NCI-H2227 (cell line): Measurements from ENCODE around the gene FBXO44.
"Not testable (repeated sequence)": the region's sequence is repeated elsewhere in the genome, so short reads cannot be mapped to it uniquely, and the experiment has no call there.

Experiments
- DNase-seq: peaks from one replicate; lab custom pipeline; 2025; ENCODE audit not compliant: unreplicated experiment; lab: John Stamatoyannopoulos, UW

The FBXO44 gene, protein sequence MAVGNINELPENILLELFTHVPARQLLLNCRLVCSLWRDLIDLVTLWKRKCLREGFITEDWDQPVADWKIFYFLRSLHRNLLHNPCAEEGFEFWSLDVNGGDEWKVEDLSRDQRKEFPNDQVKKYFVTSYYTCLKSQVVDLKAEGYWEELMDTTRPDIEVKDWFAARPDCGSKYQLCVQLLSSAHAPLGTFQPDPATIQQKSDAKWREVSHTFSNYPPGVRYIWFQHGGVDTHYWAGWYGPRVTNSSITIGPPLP

DNA sequence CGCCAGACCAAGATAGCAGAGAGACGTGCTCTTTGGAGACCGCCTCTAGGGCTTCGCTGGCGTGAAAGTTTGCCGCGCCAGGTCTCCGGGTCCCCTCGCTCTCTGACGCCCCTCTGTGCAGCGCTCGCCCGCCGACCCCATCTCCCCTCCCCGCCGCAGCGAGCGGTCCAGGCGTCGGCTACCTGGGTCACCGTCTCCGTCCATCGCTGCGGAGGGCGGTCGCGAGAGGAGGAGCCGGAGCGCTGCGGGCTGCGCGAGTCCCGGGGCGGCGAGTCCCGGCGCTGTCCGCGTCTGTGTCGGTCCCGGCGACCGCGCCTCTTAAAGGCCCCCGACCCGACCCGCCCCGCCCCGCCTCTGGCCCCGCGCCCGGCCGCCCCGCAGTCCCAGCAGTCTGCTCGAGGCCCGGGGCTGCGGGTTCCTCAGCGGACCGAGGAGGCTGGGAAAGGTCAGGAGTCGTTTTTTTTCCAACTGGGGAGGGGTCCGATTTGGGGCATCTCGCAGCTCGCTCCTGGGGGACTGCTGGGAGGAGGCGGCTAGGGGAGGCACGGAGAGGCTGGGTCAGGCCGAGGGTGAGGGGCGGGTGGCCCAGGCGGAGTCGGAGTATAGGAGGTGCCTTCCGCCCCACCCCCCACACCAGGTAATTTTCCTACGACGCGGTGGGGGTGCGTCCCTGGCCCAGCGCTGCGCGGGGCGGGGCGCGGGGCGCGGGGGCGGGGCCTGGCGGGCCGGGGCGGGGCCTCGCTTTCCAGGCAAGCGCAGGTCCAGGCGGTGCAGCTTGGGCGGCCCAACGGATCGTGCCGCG lies at the start of gene FBXO44, which contains the start of gene FBXO2:
Gene FBXO44, plus strand, starts transcription at position 741 of the 802 bp plus-strand sequence. CDS start 959 bp downstream, outside the sequence.
Gene FBXO2, minus strand, starts transcription at position 293 of the 802 bp plus-strand sequence. Its CDS starts 89 bp downstream, at position 204.
- DNase-seq = peak; percentile 66

DNA sequence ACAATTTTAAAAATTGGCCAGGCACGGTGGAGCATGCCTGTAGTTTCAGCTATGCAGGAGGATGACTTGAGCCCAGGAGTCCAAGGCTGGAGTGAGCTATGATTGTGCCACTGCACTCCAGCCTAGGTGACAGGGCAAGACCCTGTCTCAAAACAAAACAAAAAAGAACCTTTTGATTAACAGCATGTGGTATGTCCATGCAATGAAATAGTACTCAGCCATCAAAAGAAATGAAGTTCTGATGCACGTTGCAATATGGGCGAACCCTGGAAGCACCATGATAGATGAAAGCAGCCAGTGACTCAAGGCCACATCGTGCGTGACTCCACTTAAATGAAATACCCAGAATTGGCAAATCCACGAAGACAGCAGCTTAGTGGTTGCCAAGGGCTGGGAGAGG lies 47.9 kb upstream of the FBXO44 start:
- no peak for DNase-seq

DNA sequence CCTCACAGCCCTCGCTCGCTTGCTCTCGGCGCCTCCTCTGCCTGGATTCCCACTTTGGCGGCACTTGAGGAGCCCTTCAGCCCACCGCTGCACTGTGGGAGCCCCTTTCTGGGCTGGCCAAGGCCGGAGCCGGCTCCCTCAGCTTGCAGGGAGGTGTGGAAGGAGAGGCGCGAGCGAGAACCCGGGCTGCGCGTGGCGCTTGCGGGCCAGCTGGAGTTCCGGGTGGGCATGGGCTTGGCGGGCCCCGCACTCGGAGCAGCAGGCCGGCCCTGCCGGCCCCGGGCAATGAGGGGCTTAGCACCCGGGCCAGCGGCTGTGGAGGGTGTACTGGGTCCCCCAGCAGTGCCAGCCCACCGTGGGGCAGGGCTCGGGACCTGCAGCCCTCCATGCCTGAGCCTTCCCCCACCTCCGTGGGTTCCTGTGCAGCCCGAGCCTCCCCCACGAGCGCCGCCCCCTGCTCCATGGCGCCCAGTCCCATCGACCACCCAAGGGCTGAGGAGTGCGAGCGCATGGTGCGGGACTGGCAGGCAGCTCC lies 46.0 kb upstream of the FBXO44 start:
- DNase-seq = not testable (repeated sequence)

DNA sequence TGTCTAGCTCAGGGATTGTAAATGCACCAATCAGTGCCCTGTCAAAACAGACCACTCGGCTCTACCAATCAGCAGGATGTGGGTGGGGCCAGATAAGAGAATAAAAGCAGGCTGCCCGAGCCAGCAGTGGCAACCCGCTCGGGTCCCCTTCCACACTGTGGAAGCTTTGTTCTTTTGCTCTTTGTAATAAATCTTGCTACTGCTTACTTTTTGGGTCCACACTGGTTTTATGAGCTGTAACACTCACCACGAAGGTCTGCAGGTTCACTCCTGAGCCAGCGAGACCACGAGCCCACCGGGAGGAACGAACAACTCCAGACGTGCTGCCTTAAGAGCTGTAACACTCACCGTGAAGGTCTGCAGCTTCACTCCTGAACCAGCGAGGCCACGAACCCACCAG lies 45.3 kb upstream of the FBXO44 start:
- DNase-seq = not testable (repeated sequence)

DNA sequence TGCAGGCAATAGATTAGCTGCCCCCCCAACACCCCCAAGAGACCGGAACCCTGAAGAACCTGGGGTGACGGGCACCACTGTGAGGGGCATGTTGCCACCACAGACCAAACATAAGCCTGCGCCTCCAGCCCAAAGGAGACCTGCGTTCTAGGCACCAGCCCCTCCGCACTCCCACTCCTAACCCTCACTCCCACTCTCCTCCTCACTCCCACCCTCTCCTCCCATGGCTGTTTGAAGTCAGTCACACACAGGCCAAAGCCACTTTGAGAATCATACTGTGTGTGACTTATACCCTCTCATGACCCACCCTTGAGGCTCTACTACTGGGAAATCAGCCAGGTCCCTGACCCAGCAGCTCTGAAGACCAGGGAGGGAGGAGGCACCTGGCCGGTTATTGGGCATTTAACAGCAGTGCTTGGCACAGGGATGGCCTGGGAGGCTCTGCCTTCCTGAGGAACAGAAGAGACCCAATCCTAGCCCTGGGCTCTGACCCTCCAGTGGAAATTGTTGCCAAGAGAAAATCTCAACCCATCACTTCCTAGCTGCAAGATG lies 44.0 kb upstream of the FBXO44 start:
- DNase-seq = no peak

DNA sequence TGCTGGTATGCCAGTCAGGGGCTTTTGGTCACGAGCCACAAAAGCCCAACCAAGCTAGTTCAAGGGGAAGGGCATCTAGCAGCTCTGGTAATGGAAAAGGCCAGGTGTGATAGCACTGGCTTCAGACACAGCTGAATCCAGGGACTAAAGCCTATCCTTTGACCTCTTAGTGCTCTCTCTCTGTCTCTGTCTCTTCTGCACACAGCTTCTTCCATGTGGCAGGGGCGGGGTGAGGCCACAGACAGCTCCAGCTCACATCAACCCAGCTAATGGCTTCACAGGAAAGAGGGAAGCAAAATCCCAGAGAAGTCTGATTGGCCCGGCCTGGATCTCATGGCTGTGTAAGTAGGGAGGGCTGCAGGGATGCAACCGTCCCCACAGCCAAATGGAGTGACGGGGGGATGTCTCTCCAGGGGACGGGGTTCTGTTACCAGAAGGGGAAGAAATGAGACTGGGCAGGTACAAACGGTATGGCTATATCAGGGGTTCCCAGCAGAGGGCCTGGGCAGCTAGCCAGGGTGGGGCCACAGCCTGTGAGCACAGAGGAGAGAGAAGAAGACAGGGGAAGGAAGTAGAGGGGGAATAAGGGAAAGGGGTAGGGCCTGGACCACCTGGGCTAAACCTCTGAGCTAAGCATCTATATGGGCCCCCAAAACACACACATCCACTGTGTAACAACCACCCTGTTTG lies 42.9 kb upstream of the FBXO44 start:
- DNase-seq = no peak

DNA sequence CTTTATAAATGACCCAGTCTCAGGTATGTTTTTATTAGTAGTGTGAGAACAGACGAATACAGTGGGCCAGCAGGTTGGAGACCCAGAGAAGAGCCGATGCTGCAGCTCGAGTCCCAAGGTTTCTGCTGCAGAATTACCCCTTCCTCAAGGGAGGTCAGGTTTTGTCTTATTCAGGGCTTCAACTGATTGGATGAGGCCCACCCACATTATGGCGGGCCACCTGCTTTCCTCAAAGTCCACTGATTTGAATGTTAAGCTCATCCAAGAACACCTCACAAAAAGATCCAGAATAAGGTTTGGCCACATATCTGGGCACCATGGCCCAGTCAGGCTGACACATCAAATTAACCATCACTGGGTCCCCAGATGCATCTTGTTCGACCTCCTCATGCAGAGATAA lies 41.3 kb upstream of the FBXO44 start:
- DNase-seq = no peak

DNA sequence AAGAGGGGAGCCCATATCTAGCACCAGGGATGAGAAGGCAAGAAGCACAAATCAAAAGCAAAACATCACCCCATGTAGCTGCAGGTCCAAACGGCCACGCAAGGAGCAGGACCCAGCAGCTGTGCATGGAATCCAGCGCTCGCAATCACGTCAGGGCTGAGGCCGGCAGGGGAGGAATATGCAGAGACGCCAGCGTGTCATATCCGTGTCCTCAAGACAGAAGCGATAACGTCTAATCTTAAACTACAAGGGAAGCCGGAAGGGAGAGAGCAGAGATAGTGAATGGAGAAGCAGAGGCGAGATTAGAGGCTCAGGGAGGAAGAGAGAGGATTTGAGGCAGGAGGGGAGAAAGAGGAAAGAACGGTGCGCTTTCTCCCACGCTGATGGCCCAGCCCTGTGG lies 39.6 kb upstream of the FBXO44 start:
- peak; percentile 33 for DNase-seq

DNA sequence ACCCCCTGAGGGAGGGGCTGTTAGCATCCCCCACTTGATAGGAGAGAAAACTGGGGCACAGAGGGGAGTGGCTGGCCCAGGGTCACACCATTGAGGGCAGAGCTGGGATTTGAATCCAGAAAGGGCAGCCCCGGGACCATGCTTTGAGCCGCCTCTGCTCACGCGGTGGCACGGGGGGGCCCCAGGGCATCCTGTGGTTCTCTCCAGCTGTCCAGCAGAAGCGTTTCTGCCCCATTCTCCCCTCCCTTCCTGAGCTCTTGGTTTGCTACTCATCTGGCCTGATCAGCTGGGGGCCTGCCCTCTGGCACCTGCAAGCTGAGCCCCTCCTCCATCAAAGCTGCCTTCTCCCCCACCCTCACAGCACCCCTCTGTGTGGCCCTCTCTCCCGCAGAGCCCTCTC lies 37.9 kb upstream of the FBXO44 start:
- DNase-seq = no peak

DNA sequence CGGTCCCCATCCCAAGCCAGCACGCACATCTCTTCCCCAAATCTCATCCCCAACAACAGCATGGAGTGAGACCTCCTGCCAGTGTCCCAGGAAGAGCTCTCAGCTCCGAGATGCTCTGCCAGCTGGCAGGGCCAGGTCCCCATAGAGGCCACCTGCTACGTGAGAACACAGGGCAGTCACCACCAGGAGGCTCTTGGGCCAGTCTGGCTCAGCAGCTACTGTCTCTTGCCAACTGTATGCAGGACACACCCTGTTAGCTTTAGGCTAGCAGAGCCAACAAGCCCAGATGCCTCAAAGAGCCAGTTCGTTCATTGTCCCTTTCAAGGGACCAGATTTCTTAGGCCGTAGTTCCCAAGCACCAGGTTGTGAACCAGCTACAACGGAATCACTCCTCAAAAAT lies 37.4 kb upstream of the FBXO44 start:
- no peak for DNase-seq

DNA sequence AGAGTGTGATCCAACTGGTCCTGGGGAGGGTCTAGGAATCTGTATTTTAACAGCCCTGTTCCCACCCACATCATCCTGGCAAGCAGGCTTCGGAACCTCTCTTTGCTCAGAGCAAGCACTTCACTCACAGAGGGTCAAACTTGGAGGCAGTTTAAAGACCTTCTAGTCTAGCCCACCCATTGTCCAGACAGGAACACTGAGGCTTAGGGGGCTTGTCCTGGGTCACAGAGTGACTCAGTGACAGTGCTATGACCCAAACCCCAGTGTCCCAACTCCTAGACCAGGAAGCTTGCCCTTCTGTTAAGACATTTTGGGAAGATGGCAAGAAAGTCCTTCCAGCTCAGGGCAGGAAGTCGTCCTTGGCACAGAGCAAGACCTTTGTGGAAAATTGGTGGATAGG lies 36.9 kb upstream of the FBXO44 start:
- DNase-seq = no peak

DNA sequence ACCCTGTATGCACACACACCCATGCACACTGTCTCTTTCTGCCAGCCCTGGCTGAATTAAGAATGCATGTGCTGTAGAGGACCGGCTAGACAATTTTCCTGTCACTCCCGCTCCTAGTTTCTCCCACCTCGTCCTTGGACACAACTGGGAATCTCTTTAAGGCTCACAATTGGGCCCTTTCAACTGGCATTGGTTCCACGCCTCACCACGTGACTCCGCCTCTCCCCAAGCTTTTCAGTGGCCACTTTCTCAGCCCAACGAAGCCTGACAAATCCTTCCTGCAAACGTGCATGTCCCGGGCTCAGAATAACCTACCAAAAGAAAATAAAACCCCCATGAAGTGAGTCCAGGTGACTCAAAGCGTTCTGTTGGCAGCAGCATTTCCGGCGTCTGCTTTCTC lies 34.3 kb upstream of the FBXO44 start:
- DNase-seq = no peak

DNA sequence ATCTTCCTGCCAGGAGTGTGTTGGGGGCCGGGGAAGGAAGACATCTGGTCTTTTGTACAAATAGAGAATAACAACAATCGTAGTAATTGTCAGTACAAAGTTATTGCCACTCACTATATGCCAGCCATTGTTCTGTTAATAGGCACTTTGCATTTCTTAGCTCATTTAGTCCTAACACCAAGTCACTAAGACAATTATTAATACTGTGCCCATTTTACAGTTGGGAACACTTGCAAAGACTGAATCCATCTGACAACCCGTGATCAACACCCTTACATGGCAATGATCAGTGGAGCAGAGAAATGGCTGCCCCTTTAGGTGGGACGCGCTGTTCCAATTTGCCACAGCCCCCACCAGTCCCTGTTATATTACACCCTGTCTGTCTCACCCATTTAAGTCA lies 33.8 kb upstream of the FBXO44 start:
- no peak for DNase-seq

DNA sequence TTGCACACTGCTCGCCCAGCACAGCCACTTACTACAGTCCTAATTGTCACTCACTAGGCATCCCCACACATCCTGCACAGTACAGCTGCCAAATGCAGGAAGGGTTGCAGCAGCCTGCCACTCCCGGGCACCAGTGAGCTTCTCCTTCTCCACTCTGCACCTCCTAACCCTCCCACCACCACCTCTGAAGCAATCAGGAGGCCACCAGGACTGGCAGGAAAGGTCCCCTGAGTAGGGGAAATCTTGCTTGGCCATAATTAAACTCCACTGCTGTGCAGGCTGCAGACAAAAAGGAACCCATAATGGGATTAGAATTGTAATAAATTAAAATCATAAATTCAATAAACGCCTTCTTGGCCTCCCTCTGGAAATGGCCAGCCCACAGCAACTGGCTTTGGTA lies 32.3 kb upstream of the FBXO44 start:
- DNase-seq = no peak

DNA sequence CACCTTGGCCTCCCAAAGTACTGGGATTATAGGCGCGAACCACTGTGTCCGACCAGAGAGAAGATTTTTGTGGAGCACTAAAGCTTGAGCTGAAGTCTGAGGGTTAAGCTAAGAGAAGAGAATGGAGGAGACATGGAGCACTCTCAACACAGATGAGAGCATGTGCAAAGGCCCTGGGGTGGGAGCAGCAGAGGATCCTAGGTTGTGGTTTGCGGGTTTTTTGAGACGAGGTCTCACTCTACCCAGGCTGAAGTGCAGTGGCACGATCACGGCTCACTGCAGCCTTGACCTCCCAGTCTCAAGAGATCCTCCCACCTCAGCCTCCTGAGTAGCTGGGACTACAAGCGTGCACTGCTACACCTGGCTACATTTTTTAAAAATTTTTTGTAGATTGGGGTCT lies 31.0 kb upstream of the FBXO44 start:
- DNase-seq = no peak

DNA sequence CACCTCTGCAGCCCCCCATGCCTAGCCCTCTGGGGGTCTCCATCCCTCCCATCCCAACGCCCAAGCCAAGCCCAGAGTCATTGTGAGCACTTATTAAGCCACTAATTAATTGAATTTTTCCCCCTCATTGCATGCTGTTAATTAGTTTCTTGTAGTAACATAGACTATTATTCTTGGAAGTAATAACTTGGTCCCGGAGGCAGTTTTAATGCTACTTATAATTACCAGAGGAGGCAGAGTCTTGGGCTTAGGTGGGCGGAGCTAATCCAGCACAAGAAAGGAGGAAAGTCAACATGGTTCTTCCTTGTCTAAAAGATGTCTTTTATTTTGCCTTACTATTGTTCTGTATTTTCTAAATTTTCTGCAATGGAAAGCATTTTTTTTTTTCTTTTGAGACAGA lies 28.1 kb upstream of the FBXO44 start:
- DNase-seq = no peak

DNA sequence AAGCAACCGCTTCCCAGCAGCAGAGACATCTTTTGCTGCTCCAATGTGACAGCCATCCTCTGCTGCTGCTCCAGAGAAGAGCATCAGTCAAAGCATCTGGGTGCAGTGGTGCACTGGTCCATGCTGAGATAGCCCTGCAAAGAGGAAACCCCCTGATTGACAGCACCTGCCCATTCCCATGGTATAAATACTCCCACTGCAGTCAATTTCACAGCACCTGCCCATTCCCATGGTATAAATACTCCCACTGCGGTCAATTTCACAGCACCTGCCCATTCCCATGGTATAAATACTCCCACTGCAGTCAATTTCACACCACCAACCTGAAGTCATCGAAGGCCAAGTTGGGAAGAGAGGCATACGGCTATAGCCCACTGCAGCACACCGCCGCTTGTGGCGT lies 25.9 kb upstream of the FBXO44 start:
- no peak for DNase-seq

DNA sequence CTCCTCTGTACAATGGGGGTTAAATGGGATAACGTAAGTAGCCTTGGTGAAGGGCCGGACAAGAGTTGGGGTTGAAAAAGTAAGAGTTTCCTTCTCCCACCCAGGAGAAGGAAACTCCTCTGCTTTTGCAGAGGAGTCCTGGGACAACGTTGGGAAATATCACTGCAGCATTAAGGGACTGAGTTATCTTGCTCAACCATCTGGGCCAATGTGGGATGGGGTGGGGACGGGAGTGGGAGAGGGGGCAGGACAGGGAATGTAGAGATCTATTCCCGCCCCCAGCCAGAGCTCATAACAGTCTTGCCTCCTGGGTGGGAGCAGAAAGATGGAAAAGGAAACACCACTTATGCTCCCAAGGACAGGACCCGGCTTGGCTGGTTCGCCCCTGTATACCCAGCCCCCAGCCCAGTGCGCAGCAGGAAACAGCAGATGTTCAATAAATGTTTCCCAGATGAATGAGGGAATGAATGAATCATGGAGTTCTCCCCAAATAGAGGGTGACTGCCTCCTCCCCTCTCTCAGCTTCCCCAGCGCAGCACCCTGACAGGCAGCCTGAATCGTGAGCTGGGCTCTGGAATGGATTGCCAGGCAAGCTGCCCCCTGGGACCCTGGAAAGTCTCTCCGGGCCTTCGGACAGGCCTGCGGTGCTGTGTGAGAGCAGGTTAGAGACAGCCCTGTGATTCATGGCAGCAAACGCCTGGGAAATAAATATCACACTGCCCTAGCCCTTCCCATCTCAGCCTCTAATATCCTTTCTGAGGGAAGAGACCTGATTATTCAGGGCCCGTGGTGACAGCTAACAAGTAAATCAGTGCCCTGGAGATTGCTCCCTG lies 25.3 kb upstream of the FBXO44 start:
- DNase-seq = no peak

DNA sequence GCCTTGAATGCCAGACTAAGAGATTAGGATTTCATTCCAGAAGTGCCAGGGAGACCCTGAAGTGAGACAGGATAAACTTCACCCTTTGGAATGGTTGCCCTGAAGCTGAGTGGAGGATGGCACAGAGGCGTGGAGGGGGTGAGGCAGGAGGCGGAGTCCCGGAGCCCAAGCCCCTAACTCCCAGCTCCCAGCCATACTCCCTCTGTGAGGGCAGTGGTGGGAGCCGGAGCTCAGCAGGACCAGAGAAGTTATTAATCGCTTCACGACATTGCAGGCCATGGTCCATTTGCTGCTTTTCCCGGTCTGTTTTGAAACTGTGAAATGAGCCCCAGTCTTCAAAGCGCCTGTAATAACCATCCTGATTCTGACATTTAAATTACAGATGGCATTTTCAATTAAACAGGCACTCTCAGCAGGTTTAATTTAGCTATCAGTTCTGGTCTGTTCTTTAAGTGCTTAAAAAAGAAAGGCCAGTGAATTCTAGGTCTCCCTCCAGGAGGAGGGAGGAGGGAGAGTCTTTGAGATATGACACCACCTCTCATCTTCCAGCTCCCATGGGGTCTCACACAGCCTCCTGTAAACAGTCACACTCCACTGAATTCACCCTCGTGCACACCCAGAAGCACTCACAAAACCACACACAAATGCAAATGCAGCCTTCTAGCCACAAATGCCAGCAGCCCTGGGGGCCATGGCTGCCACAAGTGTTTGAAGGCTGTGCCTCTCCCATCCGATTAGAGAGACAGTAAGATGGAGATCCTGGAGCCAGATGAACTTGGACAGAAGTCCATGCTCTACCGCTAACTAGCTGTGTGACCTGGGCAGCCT lies 20.1 kb upstream of the FBXO44 start:
- DNase-seq = no peak

DNA sequence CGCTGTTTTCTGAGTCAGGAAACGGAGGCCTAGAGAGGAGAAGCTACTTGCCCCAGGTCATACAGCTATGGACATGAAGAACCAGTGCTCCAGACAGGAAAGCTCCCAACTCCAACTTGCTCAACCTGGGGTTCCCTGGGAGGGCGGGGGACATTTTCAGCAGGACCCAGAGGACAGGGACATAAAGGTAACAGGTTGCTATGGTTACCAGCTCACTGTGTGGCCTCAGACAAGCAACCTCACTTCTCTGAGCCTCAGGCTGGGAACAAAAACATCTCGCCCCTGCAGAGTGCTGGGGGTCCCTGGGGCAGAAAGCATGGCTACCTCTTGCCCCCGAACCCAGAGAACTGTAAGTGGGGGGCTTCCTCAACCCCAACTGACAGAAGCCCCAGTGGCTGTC lies 16.6 kb upstream of the FBXO44 start:
- no peak for DNase-seq
